GM23338 (cell line): Measurements from ENCODE around the gene ZFYVE28.

Source experiments
- CREB1 ChIP-seq: fragments of 250-450 bp; sonication (Bioruptor Pico); IDR thresholded peaks from 2 replicates; pipeline ENCODE4 v1.5.0; 2020; ENCODE audit warnings: low read depth, mild to moderate bottlenecking, moderate library complexity
- CTCF ChIP-seq, 2 experiments: fragments of 200-600 bp in 1 of 2; sonication (generic) in 1 of 2; conservative IDR thresholded peaks; 2 replicates each; pipeline versions ENCODE4 v1.5.1 to v1.6.1; 2016 to 2017; ENCODE audit warnings: antibody characterized with exemption in 2 of 2, low read depth in 2 of 2, mild to moderate bottlenecking in 2 of 2, moderate library complexity in 1 of 2
- EZH2 ChIP-seq: fragments of 200-600 bp; sonication (generic); IDR thresholded peaks from one replicate; pipeline ENCODE4 v1.8.0; 2017; ENCODE audit warnings: antibody characterized with exemption, mild to moderate bottlenecking, low read depth; ENCODE audit not compliant: unreplicated experiment
- POLR2AphosphoS5 ChIP-seq: IDR thresholded peaks from 2 replicates; pipeline ENCODE4 v1.6.1; 2016; ENCODE audit warnings: antibody characterized with exemption, low read depth
- REST ChIP-seq: IDR thresholded peaks from one replicate; pipeline ENCODE4 v1.6.1; 2018; ENCODE audit warnings: antibody characterized with exemption; ENCODE audit not compliant: unreplicated experiment
- ZNF462 ChIP-seq: fragments of 250-450 bp; sonication (Bioruptor Pico); IDR thresholded peaks from 2 replicates; pipeline ENCODE4 v1.5.0; 2020; ENCODE audit warnings: mild to moderate bottlenecking, moderate library complexity

GRCh38 chr4:2334826-2335728 is 83.4 kb downstream of the ZFYVE28 start:
- TF ChIP-seq REST (no peak), CTCF (conservative IDR thresholded peaks at IDR 0.05; ENCODE audit: low read depth in 2 of 2) (no peak), POLR2AphosphoS5 (no peak), ZNF462 (no peak), EZH2 (no peak), CREB1 (CRISPR knock-in tag) (no peak)
